ENCODE data around the gene TMEM100. TPM values are rescaled to one million over a fixed set of nuclear protein-coding genes. Genes with fewer than 3 reads are reported as not detected.

Gene TMEM100
- total RNA-seq, 1 donor from 2014 or later, result 3.4 TPM

- Mint-ChIP-seq H3K27me3 (ENCODE audit: unreplicated experiment) (no peaks in the 10 kb centered on the region), H3K27ac (ENCODE audit: unreplicated experiment) (no peak overlapping the region), H3K4me1 (ENCODE audit: unreplicated experiment) (peaks cover 10% of the 10 kb centered on the region), H3K9me3 (ENCODE audit: unreplicated experiment) (no peaks in the 10 kb centered on the region), H3K4me3 (ENCODE audit: unreplicated experiment) (no peak overlapping the region), H3K36me3 (ENCODE audit: unreplicated experiment) (peaks cover 26% of the 10 kb centered on the region)
- TF ChIP-seq CTCF (IDR thresholded peaks at IDR 0.05), result no peak
- DNase-seq (ENCODE audit: extremely low spot score, unreplicated experiment), result no peak
These were observed 46.4 kb upstream of the TMEM100 start for GRCh38 chr17:55768936-55769624.

GRCh38 chr17:55765472-55765871 lies 42.8 kb upstream of the TMEM100 start:
- TF ChIP-seq CTCF (IDR thresholded peaks at IDR 0.05), result no peak
- H3K36me3 Mint-ChIP-seq (ENCODE audit: unreplicated experiment), result peaks cover 8% of the 10 kb centered on the region
- no peaks in the 10 kb centered on the region for H3K9me3 Mint-ChIP-seq (ENCODE audit: unreplicated experiment)
- peaks cover 13% of the 10 kb centered on the region for H3K4me1 Mint-ChIP-seq (ENCODE audit: unreplicated experiment)
- H3K27me3 Mint-ChIP-seq (ENCODE audit: unreplicated experiment), result no peaks in the 10 kb centered on the region
- H3K4me3 Mint-ChIP-seq (ENCODE audit: unreplicated experiment), result no peak overlapping the region
- no peak for DNase-seq (ENCODE audit: extremely low spot score, unreplicated experiment)
- H3K27ac Mint-ChIP-seq (ENCODE audit: unreplicated experiment), result no peak overlapping the region

GRCh38 chr17:55764610-55765009 lies 41.9 kb upstream of the TMEM100 start:
- Mint-ChIP-seq H3K9me3 (ENCODE audit: unreplicated experiment) (no peaks in the 10 kb centered on the region), H3K27me3 (ENCODE audit: unreplicated experiment) (no peaks in the 10 kb centered on the region), H3K4me1 (ENCODE audit: unreplicated experiment) (peaks cover 9% of the 10 kb centered on the region), H3K4me3 (ENCODE audit: unreplicated experiment) (no peak overlapping the region), H3K36me3 (ENCODE audit: unreplicated experiment) (peaks cover 8% of the 10 kb centered on the region), H3K27ac (ENCODE audit: unreplicated experiment) (no peak overlapping the region)
- no peak for DNase-seq (ENCODE audit: extremely low spot score, unreplicated experiment)
- TF ChIP-seq CTCF (IDR thresholded peaks at IDR 0.05), result no peak

- Mint-ChIP-seq H3K36me3 (ENCODE audit: unreplicated experiment) (peaks cover 4% of the 10 kb centered on the region), H3K27ac (ENCODE audit: unreplicated experiment) (no peak overlapping the region), H3K27me3 (ENCODE audit: unreplicated experiment) (no peaks in the 10 kb centered on the region), H3K9me3 (ENCODE audit: unreplicated experiment) (no peaks in the 10 kb centered on the region), H3K4me1 (ENCODE audit: unreplicated experiment) (peaks cover 2% of the 10 kb centered on the region), H3K4me3 (ENCODE audit: unreplicated experiment) (no peak overlapping the region)
- TF ChIP-seq CTCF (IDR thresholded peaks at IDR 0.05), result no peak
- DNase-seq (ENCODE audit: extremely low spot score, unreplicated experiment), result no peak
These were observed 41.2 kb upstream of the TMEM100 start for GRCh38 chr17:55763856-55764255.

- Mint-ChIP-seq H3K27ac (ENCODE audit: unreplicated experiment) (no peak overlapping the region), H3K27me3 (ENCODE audit: unreplicated experiment) (no peaks in the 10 kb centered on the region), H3K4me1 (ENCODE audit: unreplicated experiment) (peaks cover 2% of the 10 kb centered on the region), H3K4me3 (ENCODE audit: unreplicated experiment) (no peak overlapping the region), H3K36me3 (ENCODE audit: unreplicated experiment) (no peaks in the 10 kb centered on the region), H3K9me3 (ENCODE audit: unreplicated experiment) (no peaks in the 10 kb centered on the region)
- TF ChIP-seq CTCF (IDR thresholded peaks at IDR 0.05), result no peak
- DNase-seq (ENCODE audit: extremely low spot score, unreplicated experiment), result no peak
These were observed 39.6 kb upstream of the TMEM100 start for GRCh38 chr17:55762086-55762858.

All from osteocyte (in vitro differentiated cells).